SIG-M5 treated with dmso at 0.1 percent for 504 hours (cell line): ENCODE results near the gene CPZ.
"Not testable (repeated sequence)": the region's sequence is repeated elsewhere in the genome, so short reads cannot be mapped to it uniquely, and the experiment has no call there.

Source experiments
- DNase-seq: peaks from one replicate; lab custom pipeline; 2025; ENCODE audit not compliant: unreplicated experiment; lab: John Stamatoyannopoulos, UW

The CPZ gene

GRCh38 chr4:8556341-8557150 lies 36.0 kb upstream of the CPZ start:
- DNase-seq = no peak

GRCh38 chr4:8557151-8558076 lies 35.2 kb upstream of the CPZ start:
- DNase-seq = no peak

GRCh38 chr4:8558080-8558960 lies 34.2 kb upstream of the CPZ start:
- DNase-seq = no peak

GRCh38 chr4:8559011-8559410 lies 33.6 kb upstream of the CPZ start:
- DNase-seq = no peak

- DNase-seq = no peak
These were observed 32.9 kb upstream of the CPZ start for GRCh38 chr4:8559524-8560264.

- no peak for DNase-seq
These were observed 32.1 kb upstream of the CPZ start for GRCh38 chr4:8560265-8561047.

- DNase-seq = no peak
These were observed 28.0 kb upstream of the CPZ start for GRCh38 chr4:8564595-8564994.

- DNase-seq = no peak
These were observed 24.4 kb upstream of the CPZ start for GRCh38 chr4:8568068-8568668.

- no peak for DNase-seq
These were observed 22.4 kb upstream of the CPZ start for GRCh38 chr4:8570201-8570600.

GRCh38 chr4:8571702-8572685 lies 20.6 kb upstream of the CPZ start:
- DNase-seq = no peak

- DNase-seq = no peak
These were observed 19.3 kb upstream of the CPZ start for GRCh38 chr4:8573266-8573665.

GRCh38 chr4:8574796-8575370 lies 17.7 kb upstream of the CPZ start:
- DNase-seq = no peak

- DNase-seq = no peak
These were observed 17.1 kb upstream of the CPZ start for GRCh38 chr4:8575457-8575856.

GRCh38 chr4:8576591-8576990 lies 16.0 kb upstream of the CPZ start:
- not testable (repeated sequence) for DNase-seq

- no peak for DNase-seq
These were observed 15.5 kb upstream of the CPZ start for GRCh38 chr4:8577046-8577445.

- DNase-seq = no peak
These were observed 14.6 kb upstream of the CPZ start for GRCh38 chr4:8577972-8578371.

- DNase-seq = no peak
These were observed 13.8 kb upstream of the CPZ start for GRCh38 chr4:8578717-8579116.
